ENCODE measurements around the gene CLCN1.
A peak's percentile ranks its signal among the peaks of the same experiment; 100 is the strongest.

Gene CLCN1

GRCh38 chr7:143367972-143368371, 52.1 kb downstream of the CLCN1 start:
- DNase-seq (ENCODE audit: low spot score) = no peak

- no peak for DNase-seq (ENCODE audit: low spot score)
Observed at GRCh38 chr7:143368387-143368786, 52.5 kb downstream of the CLCN1 start.

- DNase-seq (ENCODE audit: low spot score) = no peak
Observed at GRCh38 chr7:143369678-143370651, 54.1 kb downstream of the CLCN1 start.

- DNase-seq (ENCODE audit: low spot score) = no peak
Observed at GRCh38 chr7:143372070-143372469, 56.2 kb downstream of the CLCN1 start.

GRCh38 chr7:143373255-143373794, 57.4 kb downstream of the CLCN1 start:
- no peak for DNase-seq (ENCODE audit: low spot score)

GRCh38 chr7:143374561-143374960, 58.6 kb downstream of the CLCN1 start:
- no peak for DNase-seq (ENCODE audit: low spot score)

GRCh38 chr7:143375298-143376034, 59.6 kb downstream of the CLCN1 start:
- no peak for DNase-seq (ENCODE audit: low spot score)

GRCh38 chr7:143376396-143376795, 60.5 kb downstream of the CLCN1 start:
- no peak for DNase-seq (ENCODE audit: low spot score)

GRCh38 chr7:143379611-143380259, 63.8 kb downstream of the CLCN1 start:
- DNase-seq (ENCODE audit: low spot score) = no peak

GRCh38 chr7:143380260-143380645, 64.3 kb downstream of the CLCN1 start:
- peak; percentile 89 for DNase-seq (ENCODE audit: low spot score)

GRCh38 chr7:143380646-143381426, 64.9 kb downstream of the CLCN1 start, which contains the start of gene ZYX:
Gene ZYX, plus strand, starts transcription at chr7:143381345. Its CDS starts 227 bp downstream, at chr7:143381572.
- DNase-seq (ENCODE audit: low spot score) = peak; percentile 97

GRCh38 chr7:143381427-143382125, 65.7 kb downstream of the CLCN1 start:
- DNase-seq (ENCODE audit: low spot score) = peak; percentile 59

GRCh38 chr7:143382126-143382790, 66.3 kb downstream of the CLCN1 start:
- DNase-seq (ENCODE audit: low spot score) = no peak

- no peak for DNase-seq (ENCODE audit: low spot score)
Observed at GRCh38 chr7:143382791-143383641, 67.1 kb downstream of the CLCN1 start.

- DNase-seq (ENCODE audit: low spot score) = no peak
Observed at GRCh38 chr7:143383642-143383957, 67.7 kb downstream of the CLCN1 start.

GRCh38 chr7:143384148-143384547, 68.2 kb downstream of the CLCN1 start:
- DNase-seq (ENCODE audit: low spot score) = no peak

- DNase-seq (ENCODE audit: low spot score) = no peak
Observed at GRCh38 chr7:143384661-143385631, 69.0 kb downstream of the CLCN1 start.
